NT2/D1 (cell line): ENCODE data around the gene SLC10A3.

Experiments used
- DNase-seq: peaks from one replicate; pipeline ENCODE4 v3.0.0-alpha.2; 2011; ENCODE audit warnings: low read depth, low spot score
- H3K27me3 ChIP-seq: 2 replicates; pipeline ENCODE4 v1.6.0; 2011; ENCODE audit warnings: mild to moderate bottlenecking; ENCODE audit not compliant: insufficient read length, insufficient read depth
- H3K36me3 ChIP-seq: 2 replicates; pipeline ENCODE4 v1.6.1; 2011; ENCODE audit warnings: mild to moderate bottlenecking, low read length, mixed read lengths; ENCODE audit not compliant: insufficient read depth, insufficient read length
- H3K4me1 ChIP-seq: 2 replicates; pipeline ENCODE4 v1.5.1; 2011; ENCODE audit not compliant: insufficient read depth, insufficient read length
- H3K4me3 ChIP-seq: 2 replicates; pipeline ENCODE4 v1.5.1; 2011; ENCODE audit warnings: low read depth; ENCODE audit not compliant: insufficient read length
- H3K9ac ChIP-seq: 2 replicates; pipeline ENCODE4 v1.6.0; 2011; ENCODE audit warnings: low read depth; ENCODE audit not compliant: insufficient read length
- H3K9me3 ChIP-seq: 2 replicates; pipeline ENCODE4 v1.5.1; 2011; ENCODE audit warnings: mild to moderate bottlenecking, low read length; ENCODE audit not compliant: insufficient read depth
- SUZ12 ChIP-seq: IDR thresholded peaks from 2 replicates; pipeline ENCODE4 v1.6.1; 2011; ENCODE audit not compliant: insufficient read length, insufficient read depth; ENCODE audit errors: extremely low read depth
- YY1 ChIP-seq: IDR thresholded peaks from 2 replicates; pipeline ENCODE4 v1.6.1; 2011; ENCODE audit not compliant: insufficient read length, insufficient read depth
- ZNF274 ChIP-seq: IDR thresholded peaks from 2 replicates; pipeline ENCODE4 v1.6.1; 2011; ENCODE audit warnings: mild to moderate bottlenecking, low read depth, low read length

SLC10A3 gene

DNA sequence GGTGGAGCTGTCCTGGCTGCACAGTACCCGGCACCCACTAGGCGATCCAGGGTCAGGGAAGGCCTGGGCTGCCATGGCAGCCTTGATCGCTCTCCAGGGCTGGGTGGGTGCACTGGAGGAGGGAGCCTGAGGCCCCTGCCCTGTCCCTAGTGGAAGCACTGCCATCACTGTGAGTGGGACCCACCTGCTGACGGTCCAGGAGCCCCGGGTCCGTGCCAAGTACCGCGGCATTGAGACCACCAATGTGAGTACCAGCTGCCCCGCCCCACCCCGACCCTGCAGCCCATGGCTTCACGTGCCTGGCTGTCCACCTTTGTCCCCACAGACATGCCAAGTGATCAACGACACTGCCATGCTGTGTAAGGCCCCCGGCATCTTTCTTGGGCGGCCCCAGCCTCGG is 23.5 kb downstream of the SLC10A3 start:
- Histone ChIP-seq H3K36me3 (peaks cover 58% of the 10 kb centered on the region), H3K4me1 (no peaks in the 10 kb centered on the region), H3K9ac (no peak overlapping the region), H3K9me3 (no peaks in the 10 kb centered on the region), H3K4me3 (no peak overlapping the region), H3K27me3 (no peaks in the 10 kb centered on the region)
- TF ChIP-seq SUZ12 (no peak), ZNF274 (no peak), YY1 (no peak)
- no peak for DNase-seq

DNA sequence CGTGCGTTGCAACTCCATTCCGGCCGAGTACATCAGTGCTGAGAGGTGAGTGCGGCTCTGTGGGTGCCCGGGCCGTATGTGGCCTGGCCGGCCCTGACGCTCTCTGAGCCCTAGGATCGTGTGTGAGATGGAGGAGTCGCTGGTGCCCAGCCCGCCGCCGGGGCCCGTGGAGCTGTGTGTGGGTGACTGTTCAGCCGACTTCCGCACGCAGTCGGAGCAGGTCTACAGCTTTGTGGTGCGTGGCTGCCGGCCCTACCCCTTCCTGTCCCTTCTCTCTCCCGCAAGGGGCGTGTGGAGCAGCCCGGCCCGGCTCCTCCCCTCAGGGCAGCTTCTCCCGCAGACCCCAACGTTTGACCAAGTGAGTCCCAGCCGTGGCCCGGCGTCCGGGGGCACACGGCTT is 24.4 kb downstream of the SLC10A3 start:
- H3K4me3 ChIP-seq, result no peak overlapping the region
- no peak for TF ChIP-seq ZNF274
- TF ChIP-seq YY1, result no peak
- TF ChIP-seq SUZ12, result no peak
- no peak overlapping the region for H3K9ac ChIP-seq
- no peaks in the 10 kb centered on the region for H3K27me3 ChIP-seq
- H3K4me1 ChIP-seq, result no peaks in the 10 kb centered on the region
- H3K9me3 ChIP-seq, result no peaks in the 10 kb centered on the region
- H3K36me3 ChIP-seq, result peaks cover 57% of the 10 kb centered on the region
- no peak for DNase-seq

DNA sequence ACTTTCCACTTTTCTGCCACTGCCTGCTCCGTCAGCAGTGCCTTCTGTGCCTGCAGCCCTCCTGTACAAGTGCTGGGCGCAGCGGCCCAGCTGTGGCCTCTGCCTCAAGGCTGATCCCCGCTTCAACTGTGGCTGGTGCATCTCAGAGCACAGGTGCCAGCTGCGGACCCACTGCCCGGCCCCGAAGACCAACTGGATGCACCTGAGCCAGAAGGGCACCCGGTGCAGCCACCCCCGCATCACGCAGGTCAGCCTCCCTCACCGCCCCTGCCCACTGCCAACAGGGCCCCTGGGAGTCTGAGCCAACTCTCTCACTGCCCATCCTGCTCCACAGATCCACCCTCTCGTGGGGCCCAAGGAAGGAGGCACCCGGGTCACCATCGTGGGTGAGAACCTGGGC is 24.8 kb downstream of the SLC10A3 start:
- Histone ChIP-seq H3K9ac (no peak overlapping the region), H3K27me3 (no peaks in the 10 kb centered on the region), H3K9me3 (no peaks in the 10 kb centered on the region), H3K36me3 (peaks cover 57% of the 10 kb centered on the region), H3K4me3 (no peak overlapping the region), H3K4me1 (no peaks in the 10 kb centered on the region)
- DNase-seq, result no peak
- TF ChIP-seq SUZ12 (no peak), ZNF274 (no peak), YY1 (no peak)

DNA sequence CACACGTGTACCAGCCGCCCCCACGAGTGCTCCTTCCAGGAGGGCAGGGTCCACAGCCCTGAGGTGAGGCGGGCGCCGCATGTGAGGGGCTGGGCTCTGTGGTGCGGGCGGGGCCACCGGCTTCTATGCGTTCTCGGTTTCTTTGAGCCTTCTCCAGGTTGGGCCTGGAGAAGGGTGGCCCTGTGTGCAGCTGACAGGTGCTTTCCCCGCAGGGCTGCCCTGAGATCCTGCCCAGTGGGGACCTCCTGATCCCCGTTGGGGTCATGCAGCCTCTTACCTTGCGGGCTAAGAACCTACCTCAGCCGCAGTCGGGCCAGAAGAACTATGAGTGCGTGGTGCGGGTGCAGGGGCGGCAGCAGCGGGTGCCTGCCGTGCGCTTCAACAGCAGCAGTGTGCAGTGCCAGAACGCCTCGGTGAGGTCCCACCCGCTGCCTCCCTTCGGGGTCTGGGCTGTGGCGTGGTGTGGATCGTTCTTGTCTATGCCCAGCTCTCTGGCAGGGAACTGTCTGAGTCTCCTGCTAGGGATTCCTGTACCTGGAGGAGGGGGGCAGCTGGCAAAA is 25.5 kb downstream of the SLC10A3 start:
- DNase-seq, result no peak
- Histone ChIP-seq H3K4me1 (no peaks in the 10 kb centered on the region), H3K4me3 (no peak overlapping the region), H3K9ac (no peak overlapping the region), H3K27me3 (no peaks in the 10 kb centered on the region), H3K9me3 (no peaks in the 10 kb centered on the region), H3K36me3 (peaks cover 54% of the 10 kb centered on the region)
- TF ChIP-seq YY1, result no peak
- no peak for TF ChIP-seq ZNF274

DNA sequence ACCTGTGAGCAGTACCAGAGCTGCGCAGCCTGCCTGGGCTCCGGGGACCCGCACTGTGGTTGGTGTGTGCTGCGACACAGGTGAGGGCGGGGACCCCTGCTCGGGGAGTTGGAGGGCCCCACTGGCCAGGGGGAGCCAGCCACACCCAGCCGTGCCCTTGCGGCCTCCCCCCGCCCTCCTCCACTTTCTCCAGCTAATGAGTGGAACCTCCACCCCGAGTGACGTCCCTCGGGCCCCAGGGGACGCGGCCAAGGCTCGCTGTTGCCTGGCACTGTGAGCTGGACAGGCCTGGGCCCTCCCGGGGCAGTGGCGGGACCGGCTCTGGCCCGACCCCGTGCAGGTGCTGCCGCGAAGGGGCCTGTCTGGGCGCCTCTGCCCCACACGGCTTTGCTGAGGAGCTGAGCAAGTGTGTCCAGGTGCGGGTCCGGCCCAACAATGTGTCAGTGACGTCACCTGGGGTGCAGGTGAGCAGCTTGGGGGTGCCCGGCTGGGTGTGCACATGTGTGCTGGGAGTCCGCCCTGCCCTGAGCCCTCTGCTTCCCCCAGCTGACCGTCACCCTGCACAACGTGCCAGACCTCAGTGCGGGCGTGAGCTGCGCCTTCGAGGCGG is 26.7 kb downstream of the SLC10A3 start:
- Histone ChIP-seq H3K4me1 (no peaks in the 10 kb centered on the region), H3K36me3 (peaks cover 47% of the 10 kb centered on the region)
- TF ChIP-seq ZNF274, result no peak
- TF ChIP-seq YY1, result no peak
- no peak for TF ChIP-seq SUZ12

DNA sequence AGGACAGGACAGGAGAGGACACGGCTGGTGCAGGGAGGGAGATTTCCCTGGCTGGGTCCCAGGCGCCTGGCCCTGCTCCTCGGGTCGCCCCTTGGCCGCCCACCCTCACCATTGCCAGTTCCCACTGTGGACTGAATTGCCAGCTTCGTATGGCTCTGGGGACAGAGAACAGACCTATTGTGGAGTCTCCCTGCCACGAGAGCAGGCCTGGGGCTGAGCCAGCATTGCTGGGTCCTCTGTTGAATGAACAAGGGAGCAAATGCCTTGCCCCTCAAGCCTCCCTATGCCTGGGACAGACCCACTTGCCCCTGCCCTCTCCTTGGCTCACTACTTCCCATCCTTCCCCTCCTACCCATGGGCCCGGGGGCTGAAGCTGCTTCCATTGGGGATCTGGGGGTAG is 28.0 kb downstream of the SLC10A3 start:
- TF ChIP-seq YY1, result no peak
- TF ChIP-seq ZNF274, result no peak
- no peak for TF ChIP-seq SUZ12
- no peaks in the 10 kb centered on the region for H3K27me3 ChIP-seq
- H3K9me3 ChIP-seq, result no peaks in the 10 kb centered on the region
- H3K9ac ChIP-seq, result no peak overlapping the region
- no peak overlapping the region for H3K4me3 ChIP-seq
- peaks cover 39% of the 10 kb centered on the region for H3K36me3 ChIP-seq
- DNase-seq, result no peak
- H3K4me1 ChIP-seq, result no peaks in the 10 kb centered on the region

More for the DNA sequence above, 26.7 kb downstream of the SLC10A3 start:
- Histone ChIP-seq H3K27me3 (no peaks in the 10 kb centered on the region), H3K9me3 (no peaks in the 10 kb centered on the region), H3K9ac (no peak overlapping the region), H3K4me3 (no peak overlapping the region)
- DNase-seq, result no peak

DNA sequence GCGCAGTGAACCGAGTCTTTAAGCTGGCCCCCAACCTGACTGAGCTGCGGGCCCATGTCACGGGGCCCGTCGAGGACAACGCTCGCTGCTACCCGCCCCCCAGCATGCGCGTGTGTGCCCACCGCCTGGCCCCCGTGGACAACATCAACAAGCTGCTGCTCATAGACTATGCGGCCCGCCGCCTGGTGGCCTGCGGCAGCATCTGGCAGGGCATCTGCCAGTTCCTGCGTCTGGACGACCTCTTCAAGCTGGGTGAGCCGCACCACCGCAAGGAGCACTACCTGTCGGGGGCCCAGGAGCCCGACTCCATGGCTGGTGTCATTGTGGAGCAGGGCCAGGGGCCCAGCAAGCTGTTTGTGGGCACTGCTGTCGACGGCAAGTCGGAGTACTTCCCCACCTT is 30.1 kb downstream of the SLC10A3 start:
- H3K9ac ChIP-seq, result no peak overlapping the region

More for the DNA sequence above, 30.1 kb downstream of the SLC10A3 start:
- TF ChIP-seq YY1 (no peak), SUZ12 (no peak), ZNF274 (no peak)
- Histone ChIP-seq H3K4me3 (no peak overlapping the region), H3K9me3 (no peaks in the 10 kb centered on the region), H3K27me3 (no peaks in the 10 kb centered on the region), H3K4me1 (no peaks in the 10 kb centered on the region), H3K36me3 (peaks cover 24% of the 10 kb centered on the region)
- no peak for DNase-seq
